NCI-H446 (cell line): ENCODE measurements around the gene MPHOSPH9.
"Not testable (repeated sequence)": the region's sequence is repeated elsewhere in the genome, so short reads cannot be mapped to it uniquely, and the experiment has no call there.

ENCODE experiments used
- DNase-seq, 2 experiments: peaks; one replicate each; lab custom pipeline; 2025; lab: John Stamatoyannopoulos, UW

MPHOSPH9 gene

GRCh38 chr12:123227581-123228258, 5.2 kb downstream of the MPHOSPH9 start:
- DNase-seq = no peak

- no peak for DNase-seq
These were observed 7.5 kb downstream of the MPHOSPH9 start for GRCh38 chr12:123225443-123225842.

- no peak for DNase-seq
These were observed 9.7 kb downstream of the MPHOSPH9 start for GRCh38 chr12:123223241-123223668.

GRCh38 chr12:123207815-123208214, 25.1 kb downstream of the MPHOSPH9 start:
- DNase-seq = not testable (repeated sequence)

- not testable (repeated sequence) for DNase-seq
These were observed 26.1 kb downstream of the MPHOSPH9 start for GRCh38 chr12:123206794-123207193.

GRCh38 chr12:123200414-123200813, 32.5 kb downstream of the MPHOSPH9 start:
- DNase-seq = no peak

GRCh38 chr12:123199936-123200335, 33.0 kb downstream of the MPHOSPH9 start:
- no peak for DNase-seq

GRCh38 chr12:123187637-123188036, 45.3 kb downstream of the MPHOSPH9 start:
- no peak for DNase-seq

- DNase-seq = no peak
These were observed 52.8 kb downstream of the MPHOSPH9 start for GRCh38 chr12:123180171-123180570.

- no peak for DNase-seq
These were observed 61.0 kb downstream of the MPHOSPH9 start for GRCh38 chr12:123171967-123172366.

- DNase-seq = no peak
These were observed 65.6 kb downstream of the MPHOSPH9 start for GRCh38 chr12:123167329-123167728.

- DNase-seq = no peak
These were observed 67.4 kb downstream of the MPHOSPH9 start for GRCh38 chr12:123165537-123165936.

GRCh38 chr12:123164710-123165261, 68.2 kb downstream of the MPHOSPH9 start:
- DNase-seq = no peak

GRCh38 chr12:123164222-123164621, 68.7 kb downstream of the MPHOSPH9 start:
- DNase-seq = no peak

GRCh38 chr12:123163227-123163626, 69.7 kb downstream of the MPHOSPH9 start:
- no peak for DNase-seq

GRCh38 chr12:123160801-123161487, 72.0 kb downstream of the MPHOSPH9 start:
- no peak for DNase-seq

- no peak for DNase-seq
These were observed 79.0 kb downstream of the MPHOSPH9 start for GRCh38 chr12:123153906-123154305.

GRCh38 chr12:123152833-123153232, 80.1 kb downstream of the MPHOSPH9 start:
- no peak for DNase-seq

GRCh38 chr12:123151457-123152454, 81.2 kb downstream of the MPHOSPH9 start:
- DNase-seq = no peak

- peak in 1 of 2 experiments; percentile 49 for DNase-seq
These were observed 82.0 kb downstream of the MPHOSPH9 start, which contains the start of gene PITPNM2 for GRCh38 chr12:123150744-123151456. PITPNM2 (minus strand) TSS chr12:123151090; CDS start chr12:123034590, 116,500 bp downstream.

GRCh38 chr12:123150275-123150743, 82.6 kb downstream of the MPHOSPH9 start:
- no peak for DNase-seq
